Thyroid gland (tissue), 4 donors: ENCODE data around the gene CENPV. TPM values are rescaled to one million over a fixed set of nuclear protein-coding genes. Genes with fewer than 3 reads are reported as not detected.
"Not testable (repeated sequence)": the region's sequence is repeated elsewhere in the genome, so short reads cannot be mapped to it uniquely, and the experiment has no call there.

Source experiments
- DNase-seq, 2 donors: peaks; one replicate each; pipeline ENCODE4 v3.0.0-alpha.2; 2019
- H3K27ac ChIP-seq, 3 donors: fragments of 200-600 bp; sonication (generic); 1 replicate in 2 of 3; 2 replicates in 1 of 3; pipeline ENCODE4 v1.5.1; 2016 to 2019; ENCODE audit warnings: mild to moderate bottlenecking in 1 of 3, moderate library complexity in 1 of 3
- H3K27me3 ChIP-seq: fragments of 200-600 bp; sonication (generic); one replicate; pipeline ENCODE4 v1.5.1; 2019
- H3K36me3 ChIP-seq, 2 donors: fragments of 200-600 bp; sonication (generic); one replicate each; pipeline ENCODE4 v1.5.1; 2016 to 2019
- H3K4me1 ChIP-seq, 2 donors: fragments of 200-600 bp; sonication (generic); one replicate each; pipeline ENCODE4 v1.5.1; 2017 to 2019
- H3K4me3 ChIP-seq, 3 donors: fragments of 200-600 bp; sonication (generic); replicated peaks in 1 of 3; 1 replicate in 2 of 3; 2 replicates in 1 of 3; pipeline ENCODE4 v1.5.1; 2016; ENCODE audit warnings: mild to moderate bottlenecking in 1 of 3
- H3K9me3 ChIP-seq: fragments of 200-600 bp; sonication (generic); one replicate; pipeline ENCODE4 v1.5.1; 2017
- POLR2A ChIP-seq, 2 donors: fragments of 450-650 bp; IDR thresholded peaks; one replicate each; pipeline ENCODE4 v1.6.1; 2017; ENCODE audit warnings: antibody characterized with exemption in 2 of 2, mild to moderate bottlenecking in 2 of 2, moderate library complexity in 1 of 2
- WGBS, 2 donors: methylation state at CpG; one replicate each; pipeline ENCODE4 v1.1.5; 2017; 5-methylcytosine and 5-hydroxymethylcytosine counted together
- intact Hi-C: fragments of 100-400 bp; cut with DNase I; formaldehyde crosslinking; loops from one replicate; pipeline ENCODE4 v1.15.1; 2023
- total RNA-seq, 4 donors: library from RNA; depleted of rRNA; stranded (reverse); fragments of >200 nt; gene quantifications; one replicate each; pipeline ENCODE4 v1.2.3, GENCODE V29; 2016
- TF ChIP-seq, protein P1 (sequence below), 6 experiments: fragments of 200-600 bp in 3 of 6; fragments of 450-650 bp in 3 of 6; sonication (generic) in 3 of 6; IDR thresholded peaks; one replicate each; pipeline ENCODE4 v1.5.1; 2016 to 2019; ENCODE audit warnings: antibody characterized with exemption in 6 of 6, mild to moderate bottlenecking in 2 of 6, inconsistent platforms in 1 of 6, moderate library complexity in 1 of 6

The CENPV gene
- 10 to 100 TPM in 3 of 4 donors, 1 to 10 TPM in 1; 4.3 to 16.7 (median 12.8) TPM for total RNA-seq

DNA sequence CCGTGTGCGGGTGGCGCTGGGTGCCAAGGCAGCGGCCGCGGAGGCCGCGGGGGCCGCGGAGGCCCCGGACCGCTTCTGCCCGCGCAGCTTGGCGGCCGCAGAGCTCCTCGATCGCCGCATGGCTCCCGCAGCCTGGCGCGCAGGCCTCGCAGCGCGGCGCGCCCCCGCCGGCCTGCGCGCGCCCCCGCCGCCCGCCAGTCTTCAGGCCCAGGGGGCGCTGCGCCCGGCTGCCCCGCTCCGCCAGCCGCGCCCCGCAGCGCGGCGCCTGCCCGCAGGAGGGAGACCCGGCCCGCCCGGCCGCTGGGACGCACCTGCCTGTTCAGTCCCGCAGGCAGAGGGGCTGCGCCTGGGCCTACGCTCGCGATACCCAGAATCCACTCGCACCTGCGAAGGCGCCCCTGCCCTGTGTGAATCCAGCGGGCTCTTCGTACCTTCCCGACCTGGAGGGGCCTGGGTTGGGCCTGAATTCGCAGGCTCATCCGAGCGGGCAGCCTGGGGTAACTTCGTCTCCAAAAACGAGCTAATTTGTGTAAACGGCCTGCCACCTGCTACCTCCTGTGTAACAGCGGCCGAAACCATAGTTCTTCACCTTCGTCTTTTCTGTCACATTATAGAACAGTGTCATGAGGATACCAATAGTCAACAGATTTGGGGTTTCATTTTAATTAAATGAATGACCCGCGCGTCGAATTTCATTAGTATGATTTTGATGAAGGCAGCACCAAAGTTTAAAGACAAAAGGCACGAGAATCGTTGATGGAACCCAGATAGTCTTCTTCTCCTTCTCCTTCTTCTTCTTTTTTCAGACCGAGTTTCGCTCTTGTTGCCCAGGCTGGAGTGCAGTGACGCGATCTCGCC lies at the start of gene CENPV:
Gene CENPV, minus strand, starts transcription at position 153 of the 858 bp plus-strand sequence. Its CDS starts 33 bp downstream, at position 120.
- Histone ChIP-seq H3K27me3 (no peaks in the 10 kb centered on the region), H3K4me1 (peaks cover 7% of the 10 kb centered on the region in 2 donors), H3K9me3 (no peaks in the 10 kb centered on the region), H3K4me3 (peak within 1 kb of the TSS; percentile 25 to 52 (median 35)), H3K27ac (no peak within 1 kb of the TSS), H3K36me3 (no peaks in the 10 kb centered on the region)
- DNase-seq, result peak; percentile 33 to 43
- intact Hi-C loops, result no loop called here
- 54 to 64% methylated on average over 19 to 23 of the region's 83 CpGs for WGBS, 2 donors
- TF ChIP-seq, protein P1, sequence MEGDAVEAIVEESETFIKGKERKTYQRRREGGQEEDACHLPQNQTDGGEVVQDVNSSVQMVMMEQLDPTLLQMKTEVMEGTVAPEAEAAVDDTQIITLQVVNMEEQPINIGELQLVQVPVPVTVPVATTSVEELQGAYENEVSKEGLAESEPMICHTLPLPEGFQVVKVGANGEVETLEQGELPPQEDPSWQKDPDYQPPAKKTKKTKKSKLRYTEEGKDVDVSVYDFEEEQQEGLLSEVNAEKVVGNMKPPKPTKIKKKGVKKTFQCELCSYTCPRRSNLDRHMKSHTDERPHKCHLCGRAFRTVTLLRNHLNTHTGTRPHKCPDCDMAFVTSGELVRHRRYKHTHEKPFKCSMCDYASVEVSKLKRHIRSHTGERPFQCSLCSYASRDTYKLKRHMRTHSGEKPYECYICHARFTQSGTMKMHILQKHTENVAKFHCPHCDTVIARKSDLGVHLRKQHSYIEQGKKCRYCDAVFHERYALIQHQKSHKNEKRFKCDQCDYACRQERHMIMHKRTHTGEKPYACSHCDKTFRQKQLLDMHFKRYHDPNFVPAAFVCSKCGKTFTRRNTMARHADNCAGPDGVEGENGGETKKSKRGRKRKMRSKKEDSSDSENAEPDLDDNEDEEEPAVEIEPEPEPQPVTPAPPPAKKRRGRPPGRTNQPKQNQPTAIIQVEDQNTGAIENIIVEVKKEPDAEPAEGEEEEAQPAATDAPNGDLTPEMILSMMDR (IDR thresholded peaks at IDR 0.05), result peak in 3 of 6 experiments; percentile 20 to 38 (median 30)
- peak in 1 of 2 donors; percentile 43 for TF ChIP-seq POLR2A (IDR thresholded peaks at IDR 0.05)

GRCh38 chr17:16398270-16399267 lies 45.3 kb upstream of the CENPV start:
- Histone ChIP-seq H3K4me3 (no peak overlapping the region), H3K27me3 (no peaks in the 10 kb centered on the region), H3K27ac (peak overlapping the region; percentile 75 to 84 (median 83)), H3K36me3 (no peaks in the 10 kb centered on the region), H3K9me3 (no peaks in the 10 kb centered on the region), H3K4me1 (peaks cover 21 to 31% of the 10 kb centered on the region in 2 donors)
- TF ChIP-seq, protein P1 (IDR thresholded peaks at IDR 0.05), result no peak
- intact Hi-C loops, result no loop called here
- 55 to 59% methylated on average over 9 of the region's 9 CpGs for WGBS, 2 donors
- DNase-seq, result peak in 1 of 2 donors; percentile 52

DNA sequence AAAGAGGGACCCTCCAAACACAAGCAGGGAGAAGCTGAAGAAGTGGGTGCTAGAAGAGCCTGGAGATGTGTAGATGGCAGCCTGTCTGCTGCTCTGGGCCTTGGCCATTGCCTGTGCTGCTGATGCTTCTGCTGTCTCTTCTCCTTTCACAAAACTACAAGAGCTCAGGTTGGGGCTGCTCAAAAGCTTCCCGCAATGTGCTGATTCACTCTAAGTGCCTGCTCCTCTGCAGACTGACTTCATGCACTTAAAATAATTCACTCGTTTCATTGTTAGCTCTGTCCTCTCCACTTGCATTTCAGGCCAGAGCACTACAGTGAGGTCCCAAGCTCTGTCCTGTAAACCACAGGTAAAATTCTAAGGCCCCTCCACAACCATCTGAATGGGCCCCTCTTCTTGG lies 43.4 kb upstream of the CENPV start:
- intact Hi-C loops, result not testable (repeated sequence)

GRCh38 chr17:16395887-16396286 lies 42.6 kb upstream of the CENPV start:
- intact Hi-C loops, DNase-seq, H3K27me3 ChIP-seq, H3K4me3 ChIP-seq, H3K9me3 ChIP-seq, H3K36me3 ChIP-seq: not testable (repeated sequence)
- Histone ChIP-seq H3K27ac (peak overlapping the region; percentile 73 to 84 (median 83)), H3K4me1 (peaks cover 21 to 31% of the 10 kb centered on the region in 2 donors)
- 83 to 86% methylated on average over 4 of the region's 4 CpGs for WGBS, 2 donors

More for the DNA sequence above, 43.4 kb upstream of the CENPV start:
- H3K36me3 ChIP-seq, H3K9me3 ChIP-seq, H3K27me3 ChIP-seq, H3K4me3 ChIP-seq: not testable (repeated sequence)
- peak; percentile 55 to 62 for DNase-seq
- peak overlapping the region; percentile 73 to 84 (median 83) for H3K27ac ChIP-seq
- WGBS, 2 donors, result 29 to 31% methylated on average over 2 of the region's 2 CpGs
- peaks cover 21 to 31% of the 10 kb centered on the region in 2 donors for H3K4me1 ChIP-seq

DNA sequence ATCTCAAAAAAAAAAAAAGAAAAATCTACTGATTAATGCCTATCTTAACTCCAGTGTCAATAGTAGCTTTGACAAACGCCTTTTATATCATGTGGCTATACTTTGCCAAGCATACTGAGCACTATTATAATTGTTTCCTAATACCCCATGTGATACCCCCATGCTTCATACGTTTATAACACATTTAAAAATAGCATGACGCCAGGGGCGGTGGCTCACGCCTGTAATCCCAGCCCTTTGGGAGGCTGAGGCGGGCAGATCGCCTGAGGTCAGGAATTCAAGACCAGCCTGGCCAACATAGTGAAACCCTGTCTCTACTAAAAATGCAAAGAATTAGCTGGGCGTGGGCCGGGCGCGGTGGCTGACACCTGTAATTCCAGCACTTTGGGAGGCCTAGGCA lies 39.2 kb upstream of the CENPV start:
- H3K4me3 ChIP-seq, DNase-seq, H3K27me3 ChIP-seq, H3K27ac ChIP-seq, intact Hi-C loops, H3K9me3 ChIP-seq, H3K36me3 ChIP-seq: not testable (repeated sequence)
- H3K4me1 ChIP-seq, result peaks cover 12 to 15% of the 10 kb centered on the region in 2 donors
- WGBS, 2 donors, result 96% methylated on average over 11 of the region's 11 CpGs

DNA sequence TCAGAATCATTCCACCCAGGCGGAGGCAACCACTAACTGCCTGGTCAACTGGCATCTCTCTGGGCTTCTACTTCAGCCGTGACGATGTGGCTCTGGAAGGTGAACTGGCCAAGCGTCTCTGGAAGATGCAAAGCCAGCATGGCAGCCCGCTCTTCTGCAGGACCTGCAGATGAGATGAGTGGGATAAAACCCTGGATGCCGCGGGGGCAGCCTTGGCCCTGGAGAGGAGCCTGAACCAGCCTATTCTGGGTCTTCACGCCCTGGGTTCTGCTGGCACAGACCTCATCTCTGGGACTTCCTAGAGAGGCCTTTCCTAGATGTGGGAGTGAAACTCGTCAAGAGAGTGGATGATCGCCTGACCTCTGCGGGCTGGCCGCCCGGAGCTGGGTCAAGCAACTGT lies 38.2 kb upstream of the CENPV start:
- Histone ChIP-seq H3K4me3 (no peak overlapping the region), H3K36me3 (no peaks in the 10 kb centered on the region), H3K4me1 (peaks cover 4 to 6% of the 10 kb centered on the region in 2 donors), H3K27me3 (no peaks in the 10 kb centered on the region), H3K9me3 (no peaks in the 10 kb centered on the region), H3K27ac (no peak overlapping the region)
- no peak for TF ChIP-seq POLR2A (IDR thresholded peaks at IDR 0.05)
- TF ChIP-seq, protein P1 (IDR thresholded peaks at IDR 0.05), result no peak
- no peak for DNase-seq
- intact Hi-C loops, result no loop called here
- WGBS, 2 donors, result 97 to 99% methylated on average over 9 to 13 of the region's 13 CpGs

- H3K27me3 ChIP-seq, H3K4me3 ChIP-seq, H3K27ac ChIP-seq, H3K9me3 ChIP-seq, DNase-seq: not testable (repeated sequence)
- 38 to 42% methylated on average over 22 to 23 of the region's 23 CpGs for WGBS, 2 donors
- peaks cover 7 to 17% of the 10 kb centered on the region in 2 donors for H3K36me3 ChIP-seq
- H3K4me1 ChIP-seq, result peaks cover 14 to 19% of the 10 kb centered on the region in 2 donors
- intact Hi-C loops, result loop anchor here (5.0 kb wide), 1 partner anchor 51 kb away; no protein-coding TSS in a partner anchor
Measured at GRCh38 chr17:16386126-16386507, 32.8 kb upstream of the CENPV start.
